Measurements from ENCODE around the gene MAGI2. TPM values are rescaled to one million over a fixed set of nuclear protein-coding genes. Genes with fewer than 3 reads are reported as not detected.

The MAGI2 gene
- total RNA-seq, 1 experiment from 2014 or later: 14.3 TPM

- H3K9me3 ChIP-seq (ENCODE audit: control insufficient read depth, low read depth, low read length): no peaks in the 10 kb centered on the region
- no peak overlapping the region for H3K56ac ChIP-seq (ENCODE audit: insufficient read length, low read depth, low read length)
- no peaks in the 10 kb centered on the region for H3K23me2 ChIP-seq (ENCODE audit: insufficient read length, low read depth, low read length, poor library complexity, severe bottlenecking)
- no peak overlapping the region for H2BK120ac ChIP-seq (ENCODE audit: low read depth, low read length, poor library complexity, severe bottlenecking)
- no peak overlapping the region for H2BK12ac ChIP-seq (ENCODE audit: insufficient read length, low read depth, low read length)
- Mint-ChIP-seq H3K27ac (no peak overlapping the region), H3K36me3 (ENCODE audit: insufficient read depth in 1 of 3, low read depth in 3 of 3) (peaks cover 0 to 1% (median 0%) of the 10 kb centered on the region in 3 experiments; a peak in 2 of 7 replicates), H3K4me1 (peaks cover 0 to 7% of the 10 kb centered on the region in 2 experiments; a peak in 3 of 4 replicates), H3K27me3 (ENCODE audit: low read depth) (no peaks in the 10 kb centered on the region), H3K9me3 (peaks cover 3% of the 10 kb centered on the region in 2 experiments; a peak in 4 of 5 replicates), H3K4me3 (no peak overlapping the region)
- no peak overlapping the region for H2AK5ac ChIP-seq (ENCODE audit: insufficient read length, low read length)
- TF ChIP-seq CTCF (conservative IDR thresholded peaks at IDR 0.05): no peak
- H3K79me2 ChIP-seq (ENCODE audit: insufficient read depth, low read length): no peaks in the 10 kb centered on the region
- H3K9ac ChIP-seq (ENCODE audit: extremely low read depth, insufficient read length, low read length): no peak overlapping the region
- no peaks in the 10 kb centered on the region for H3K4me1 ChIP-seq (ENCODE audit: insufficient read depth, low read length)
- H2BK20ac ChIP-seq (ENCODE audit: low read depth, low read length, poor library complexity, severe bottlenecking): no peak overlapping the region
- no CpG with 5 or more reads among the region's 1 CpG for WGBS (ENCODE audit: extremely low coverage, insufficient read length, low lambda C conversion rate)
- H4K8ac ChIP-seq (replicated peaks; ENCODE audit: insufficient read length, low read depth, low read length): no peak overlapping the region
- H3K27ac ChIP-seq (ENCODE audit: insufficient read length, low read depth, low read length): no peak overlapping the region
- no peaks in the 10 kb centered on the region for H4K20me1 ChIP-seq (ENCODE audit: control insufficient read depth, insufficient read depth, insufficient read length)
- no peak for DNase-seq
- no peak overlapping the region for H3T11ph ChIP-seq (ENCODE audit: low read length)
- H3K18ac ChIP-seq (ENCODE audit: insufficient read length, low read depth, low read length): no peak overlapping the region
- no peak overlapping the region for H2BK5ac ChIP-seq (ENCODE audit: insufficient read length, low read length)
- H4K91ac ChIP-seq (ENCODE audit: insufficient read length, low read depth, low read length): no peak overlapping the region
- H3K4me2 ChIP-seq (ENCODE audit: insufficient read depth, insufficient read length, low read length): no peak overlapping the region
- H4K5ac ChIP-seq (ENCODE audit: insufficient read length, low read depth, low read length): no peak overlapping the region
- H3K4ac ChIP-seq (ENCODE audit: low read depth, low read length): no peak overlapping the region
- H2AFZ ChIP-seq (ENCODE audit: low read length): no peak overlapping the region
- H3K79me1 ChIP-seq (ENCODE audit: insufficient read depth, low read depth, low read length, poor library complexity, severe bottlenecking): no peaks in the 10 kb centered on the region
- no peak overlapping the region for H2BK15ac ChIP-seq (ENCODE audit: low read depth, low read length)
- no peak overlapping the region for H3K14ac ChIP-seq (ENCODE audit: insufficient read depth, low read length)
- no peak overlapping the region for H3K23ac ChIP-seq (ENCODE audit: insufficient read length, low read depth, low read length)
- H3K27me3 ChIP-seq (ENCODE audit: insufficient read depth, low read length): no peaks in the 10 kb centered on the region
Measured at GRCh38 chr7:79241288-79242060, 212.0 kb downstream of the MAGI2 start.
